GM18867 (cell line): ENCODE results near the gene CYSTM1.
A peak's percentile ranks its signal among the peaks of the same experiment; 100 is the strongest.
"Not testable (repeated sequence)": the region's sequence is repeated elsewhere in the genome, so short reads cannot be mapped to it uniquely, and the experiment has no call there.

ENCODE experiments used
- ATAC-seq: cut with Tn5 transposase; IDR thresholded peaks from one replicate; pipeline ENCODE4 v1.9.1; 2021; ENCODE audit warnings: mild to moderate bottlenecking, moderate library complexity; ENCODE audit not compliant: unreplicated experiment

Gene CYSTM1

GRCh38 chr5:140175367-140176030, 511 bp downstream of the CYSTM1 start:
- ATAC-seq = peak; percentile 37

- no peak for ATAC-seq
Observed at GRCh38 chr5:140176031-140176387, 1.0 kb downstream of the CYSTM1 start.

GRCh38 chr5:140178086-140178410, 3.1 kb downstream of the CYSTM1 start:
- no peak for ATAC-seq

GRCh38 chr5:140178482-140179116, 3.6 kb downstream of the CYSTM1 start:
- ATAC-seq = no peak

- peak; percentile 82 for ATAC-seq
Observed at GRCh38 chr5:140181002-140181483, 6.1 kb downstream of the CYSTM1 start.

GRCh38 chr5:140181525-140181924, 6.5 kb downstream of the CYSTM1 start:
- no peak for ATAC-seq

GRCh38 chr5:140182075-140182711, 7.2 kb downstream of the CYSTM1 start:
- ATAC-seq = no peak

- ATAC-seq = no peak
Observed at GRCh38 chr5:140182803-140183367, 7.9 kb downstream of the CYSTM1 start.

- ATAC-seq = no peak
Observed at GRCh38 chr5:140185409-140185808, 10.4 kb downstream of the CYSTM1 start.

GRCh38 chr5:140186267-140186671, 11.3 kb downstream of the CYSTM1 start:
- no peak for ATAC-seq

GRCh38 chr5:140189253-140189652, 14.3 kb downstream of the CYSTM1 start:
- ATAC-seq = no peak

- no peak for ATAC-seq
Observed at GRCh38 chr5:140189977-140190871, 15.2 kb downstream of the CYSTM1 start.

GRCh38 chr5:140190872-140191218, 15.9 kb downstream of the CYSTM1 start:
- no peak for ATAC-seq

- ATAC-seq = no peak
Observed at GRCh38 chr5:140192715-140193430, 17.9 kb downstream of the CYSTM1 start.

GRCh38 chr5:140194662-140195061, 19.7 kb downstream of the CYSTM1 start:
- no peak for ATAC-seq

GRCh38 chr5:140196115-140196814, 21.3 kb downstream of the CYSTM1 start:
- ATAC-seq = no peak

- no peak for ATAC-seq
Observed at GRCh38 chr5:140197023-140197422, 22.0 kb downstream of the CYSTM1 start.

GRCh38 chr5:140198915-140199314, 23.9 kb downstream of the CYSTM1 start:
- not testable (repeated sequence) for ATAC-seq

GRCh38 chr5:140202078-140202477, 27.1 kb downstream of the CYSTM1 start:
- ATAC-seq = no peak

- no peak for ATAC-seq
Observed at GRCh38 chr5:140202610-140203009, 27.6 kb downstream of the CYSTM1 start.
